NT2/D1 (cell line): ENCODE measurements around the gene NECTIN4.

Experiments used
- DNase-seq: peaks from one replicate; pipeline ENCODE4 v3.0.0-alpha.2; 2011; ENCODE audit warnings: low read depth, low spot score
- H3K27me3 ChIP-seq: 2 replicates; pipeline ENCODE4 v1.6.0; 2011; ENCODE audit warnings: mild to moderate bottlenecking; ENCODE audit not compliant: insufficient read length, insufficient read depth
- H3K36me3 ChIP-seq: 2 replicates; pipeline ENCODE4 v1.6.1; 2011; ENCODE audit warnings: mild to moderate bottlenecking, low read length, mixed read lengths; ENCODE audit not compliant: insufficient read depth, insufficient read length
- H3K4me1 ChIP-seq: 2 replicates; pipeline ENCODE4 v1.5.1; 2011; ENCODE audit not compliant: insufficient read depth, insufficient read length
- H3K4me3 ChIP-seq: 2 replicates; pipeline ENCODE4 v1.5.1; 2011; ENCODE audit warnings: low read depth; ENCODE audit not compliant: insufficient read length
- H3K9ac ChIP-seq: 2 replicates; pipeline ENCODE4 v1.6.0; 2011; ENCODE audit warnings: low read depth; ENCODE audit not compliant: insufficient read length
- H3K9me3 ChIP-seq: 2 replicates; pipeline ENCODE4 v1.5.1; 2011; ENCODE audit warnings: mild to moderate bottlenecking, low read length; ENCODE audit not compliant: insufficient read depth
- SUZ12 ChIP-seq: IDR thresholded peaks from 2 replicates; pipeline ENCODE4 v1.6.1; 2011; ENCODE audit not compliant: insufficient read length, insufficient read depth; ENCODE audit errors: extremely low read depth
- YY1 ChIP-seq: IDR thresholded peaks from 2 replicates; pipeline ENCODE4 v1.6.1; 2011; ENCODE audit not compliant: insufficient read length, insufficient read depth
- ZNF274 ChIP-seq: IDR thresholded peaks from 2 replicates; pipeline ENCODE4 v1.6.1; 2011; ENCODE audit warnings: mild to moderate bottlenecking, low read depth, low read length

Gene NECTIN4

DNA sequence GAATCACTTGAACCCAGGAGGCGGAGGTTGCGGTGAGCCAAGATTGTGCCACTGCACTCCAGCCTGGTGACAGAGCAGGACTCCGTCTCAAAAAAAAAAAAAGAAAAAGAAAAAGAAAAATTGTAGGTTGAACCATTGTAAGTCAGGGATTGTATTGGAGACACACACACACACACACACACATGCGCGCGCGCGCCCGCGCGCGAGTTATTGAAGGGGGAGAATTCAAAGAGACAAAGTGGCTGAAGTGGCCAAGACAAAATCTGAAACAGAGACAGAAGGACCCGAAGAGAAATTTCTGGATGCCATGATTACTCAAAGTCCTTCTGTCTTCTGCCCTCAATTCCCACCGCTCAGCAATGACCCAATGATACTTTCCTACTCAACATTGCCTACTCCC, 5.1 kb upstream of the NECTIN4 start:
- no peak for DNase-seq
- H3K4me1 ChIP-seq = peaks cover 3% of the 10 kb centered on the region
- H3K36me3 ChIP-seq = peaks cover 5% of the 10 kb centered on the region
- H3K4me3 ChIP-seq = no peak overlapping the region
- H3K9ac ChIP-seq = no peak overlapping the region
- TF ChIP-seq ZNF274 = no peak
- H3K9me3 ChIP-seq = no peaks in the 10 kb centered on the region
- H3K27me3 ChIP-seq = no peaks in the 10 kb centered on the region

DNA sequence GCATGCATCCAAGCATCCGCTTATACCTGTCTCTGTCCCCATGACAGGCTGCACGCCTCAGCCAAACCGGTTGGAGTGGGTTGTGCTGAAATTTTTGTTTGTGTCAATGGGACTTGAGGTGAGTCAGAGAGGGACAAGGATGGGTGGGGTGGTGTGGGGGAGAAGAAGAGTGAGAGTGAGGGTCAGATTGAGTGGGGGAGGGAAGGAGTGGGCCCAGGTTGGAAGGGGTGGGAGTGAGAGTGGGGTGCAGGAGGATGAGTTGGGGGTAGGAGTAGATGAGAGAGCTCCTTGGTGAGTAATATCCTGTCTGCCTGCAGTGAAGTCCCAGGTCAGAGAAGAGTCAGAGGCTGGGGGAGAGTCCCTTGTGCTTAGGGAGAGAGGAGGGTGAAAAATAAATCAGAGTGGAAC, 3.3 kb upstream of the NECTIN4 start:
- no peak for DNase-seq
- no peak for TF ChIP-seq SUZ12
- peaks cover 10% of the 10 kb centered on the region for H3K4me1 ChIP-seq

DNA sequence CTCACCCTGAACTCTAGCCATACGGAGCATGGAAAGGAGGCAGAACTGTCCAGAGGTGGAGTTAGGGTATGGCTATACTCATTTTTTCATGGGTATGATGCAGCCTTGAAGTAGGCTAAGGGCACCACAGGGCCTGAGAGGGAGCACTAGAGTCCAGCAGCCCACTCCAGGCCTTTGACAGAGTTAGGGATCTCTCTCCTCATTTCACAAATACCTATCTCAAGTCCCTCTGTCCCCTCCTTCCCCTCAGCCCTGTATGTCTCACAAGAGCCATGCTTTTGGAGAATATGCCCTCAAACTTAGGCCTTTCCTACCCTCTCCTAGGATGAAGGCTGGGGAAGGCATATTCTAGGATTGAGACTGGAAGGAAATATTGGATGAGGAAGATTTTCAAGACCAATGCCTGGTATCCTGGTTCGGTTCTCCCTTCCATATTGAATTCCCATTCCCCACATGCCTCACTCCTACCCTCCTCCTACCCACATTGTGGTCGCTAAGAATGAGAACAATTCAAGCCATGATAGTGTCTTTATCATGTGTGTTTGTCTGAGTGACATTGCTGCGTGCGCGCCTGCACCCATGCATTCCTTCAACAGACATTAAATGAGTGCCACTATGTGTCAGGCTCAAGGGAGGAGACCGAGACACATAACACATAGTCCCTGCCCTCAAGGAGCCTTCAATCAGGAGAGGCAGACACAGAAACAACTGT, 2.6 kb upstream of the NECTIN4 start:
- DNase-seq = no peak
- H3K9ac ChIP-seq = no peak overlapping the region
- TF ChIP-seq YY1 = no peak
- no peak for TF ChIP-seq ZNF274
- TF ChIP-seq SUZ12 = no peak
- no peaks in the 10 kb centered on the region for H3K9me3 ChIP-seq
- H3K27me3 ChIP-seq = no peaks in the 10 kb centered on the region
- peaks cover 10% of the 10 kb centered on the region for H3K4me1 ChIP-seq
- no peaks in the 10 kb centered on the region for H3K36me3 ChIP-seq
- H3K4me3 ChIP-seq = no peak overlapping the region

More for the DNA sequence above, 3.3 kb upstream of the NECTIN4 start:
- H3K9me3 ChIP-seq = no peaks in the 10 kb centered on the region
- no peaks in the 10 kb centered on the region for H3K27me3 ChIP-seq
- H3K36me3 ChIP-seq = no peaks in the 10 kb centered on the region
- H3K4me3 ChIP-seq = no peak overlapping the region
- H3K9ac ChIP-seq = no peak overlapping the region

DNA sequence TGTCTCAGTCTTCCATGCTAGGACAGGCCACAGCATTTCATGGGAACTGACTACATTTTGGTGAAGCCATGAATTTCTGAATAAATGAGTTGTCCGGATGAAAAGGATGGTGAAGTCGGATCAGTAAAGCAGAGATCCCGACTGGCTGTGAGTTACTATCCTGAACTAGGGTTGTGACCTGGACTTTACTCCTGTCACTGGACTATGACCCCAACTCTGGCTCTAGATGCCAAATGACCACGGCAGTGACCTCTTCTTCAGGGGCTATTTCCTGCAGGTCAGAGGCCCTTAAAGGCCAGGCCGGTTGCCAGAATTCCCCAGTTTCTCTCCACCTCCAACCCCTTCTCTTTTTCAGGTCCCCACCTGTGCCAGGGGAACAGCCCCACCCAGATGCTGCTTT, 1.7 kb upstream of the NECTIN4 start:
- no peak overlapping the region for H3K9ac ChIP-seq
- no peak for DNase-seq
- TF ChIP-seq ZNF274 (no peak), YY1 (no peak), SUZ12 (no peak)
- H3K9me3 ChIP-seq = no peaks in the 10 kb centered on the region
- no peaks in the 10 kb centered on the region for H3K36me3 ChIP-seq
- peaks cover 17% of the 10 kb centered on the region for H3K4me1 ChIP-seq
- H3K4me3 ChIP-seq = no peak overlapping the region
- H3K27me3 ChIP-seq = no peaks in the 10 kb centered on the region

DNA sequence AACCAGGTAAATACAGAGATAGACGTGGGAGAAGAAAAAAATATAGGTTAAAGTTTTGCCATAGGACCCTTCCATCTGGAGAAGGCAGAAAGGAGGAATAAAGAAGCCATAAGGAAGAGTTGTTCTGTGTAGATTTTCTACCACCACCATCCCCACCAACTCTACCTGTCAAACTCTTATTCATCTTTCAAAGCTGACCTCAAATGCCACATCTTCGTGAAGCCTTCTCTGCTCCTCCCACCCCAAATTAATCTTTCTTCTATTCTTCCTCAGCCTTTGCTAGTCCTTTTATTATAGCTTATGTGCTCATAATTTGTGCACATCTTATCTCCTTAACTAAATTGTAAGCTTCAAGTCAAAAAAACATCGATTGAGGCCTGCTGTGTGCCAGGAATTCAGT, 1.3 kb upstream of the NECTIN4 start:
- H3K36me3 ChIP-seq = no peaks in the 10 kb centered on the region
- TF ChIP-seq ZNF274 (no peak), SUZ12 (no peak)
- H3K4me1 ChIP-seq = peaks cover 20% of the 10 kb centered on the region
- DNase-seq = no peak
- H3K4me3 ChIP-seq = no peak overlapping the region
- no peaks in the 10 kb centered on the region for H3K27me3 ChIP-seq
- H3K9ac ChIP-seq = no peak overlapping the region
- H3K9me3 ChIP-seq = no peaks in the 10 kb centered on the region

DNA sequence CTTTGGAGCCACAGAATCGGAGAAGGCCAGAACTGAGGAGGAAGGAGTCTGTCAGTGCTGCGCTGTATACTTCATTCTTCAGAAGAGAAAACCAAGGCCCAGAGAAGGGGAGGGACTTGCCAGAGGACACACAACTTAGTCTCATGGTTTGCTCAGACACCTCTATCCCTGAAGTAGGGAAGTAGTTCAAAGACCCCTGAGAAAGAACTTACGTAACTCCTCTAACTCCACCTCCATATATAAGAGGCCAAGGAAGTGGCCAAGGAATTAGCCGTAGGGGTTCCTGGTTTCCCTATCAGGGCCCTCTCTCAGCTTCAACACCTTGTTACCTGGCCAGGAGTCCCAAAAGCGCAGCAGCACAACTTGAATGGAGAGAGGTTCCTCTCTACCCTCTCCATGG, 580 bp upstream of the NECTIN4 start:
- Histone ChIP-seq H3K4me1 (peaks cover 22% of the 10 kb centered on the region), H3K27me3 (no peaks in the 10 kb centered on the region), H3K36me3 (no peaks in the 10 kb centered on the region), H3K9me3 (no peaks in the 10 kb centered on the region), H3K4me3 (no peak overlapping the region), H3K9ac (no peak overlapping the region)
- no peak for DNase-seq
- no peak for TF ChIP-seq ZNF274
- TF ChIP-seq YY1 = no peak
- TF ChIP-seq SUZ12 = no peak

DNA sequence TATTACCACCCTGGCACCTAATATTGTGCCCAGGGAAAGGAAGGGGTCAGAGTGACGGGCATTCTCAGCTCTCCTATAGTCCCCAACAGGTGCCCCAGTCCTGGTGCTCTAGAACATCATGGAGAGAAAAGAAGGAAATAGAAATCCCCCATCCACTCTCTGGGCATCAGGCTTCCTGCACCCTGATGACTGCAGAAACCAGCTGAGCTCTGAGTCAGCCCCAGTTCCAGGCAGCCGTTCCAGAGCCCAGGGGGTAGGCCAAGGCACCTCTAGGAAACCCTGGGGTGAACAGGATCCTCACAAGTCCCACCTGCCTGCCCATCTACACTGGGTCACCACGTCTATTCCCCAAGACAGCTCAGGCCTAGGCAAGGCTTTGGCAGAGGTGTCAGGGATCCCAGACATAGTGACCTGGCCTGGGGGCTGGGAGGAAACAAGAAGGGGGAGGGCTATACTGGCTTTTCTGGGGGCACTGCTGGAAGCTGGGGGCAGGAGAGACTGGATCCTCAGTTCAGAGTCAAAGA, 709 bp downstream of the NECTIN4 start:
- Histone ChIP-seq H3K27me3 (no peaks in the 10 kb centered on the region), H3K4me1 (peaks cover 33% of the 10 kb centered on the region), H3K4me3 (no peak overlapping the region), H3K36me3 (no peaks in the 10 kb centered on the region), H3K9ac (no peak overlapping the region), H3K9me3 (no peaks in the 10 kb centered on the region)
- no peak for DNase-seq
- no peak for TF ChIP-seq SUZ12
- no peak for TF ChIP-seq YY1
- no peak for TF ChIP-seq ZNF274

DNA sequence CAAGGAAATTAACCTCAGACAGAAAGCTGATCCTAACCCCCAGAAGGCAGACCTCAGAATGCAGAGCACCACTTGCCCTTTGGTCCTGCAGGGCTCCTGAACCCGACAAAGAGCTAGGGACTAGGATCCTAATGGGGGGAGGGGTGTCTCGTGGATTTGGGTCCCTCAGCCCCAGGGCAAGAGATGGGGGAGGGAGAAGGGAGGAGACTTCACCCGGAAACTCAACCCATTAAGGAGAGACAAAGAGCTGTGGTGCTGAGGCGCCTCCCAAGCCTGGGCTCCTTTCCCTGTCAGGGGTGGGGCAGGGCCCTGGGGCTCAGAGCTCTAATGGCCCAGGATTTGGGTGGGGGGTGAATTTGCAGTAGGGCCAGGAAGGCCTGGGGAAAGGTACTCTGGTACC, 2.9 kb downstream of the NECTIN4 start:
- no peak overlapping the region for H3K4me3 ChIP-seq
- no peak overlapping the region for H3K9ac ChIP-seq
- DNase-seq = peak; percentile 36
- H3K9me3 ChIP-seq = no peaks in the 10 kb centered on the region
- H3K27me3 ChIP-seq = no peaks in the 10 kb centered on the region
- H3K4me1 ChIP-seq = peaks cover 43% of the 10 kb centered on the region
- TF ChIP-seq ZNF274 (no peak), YY1 (no peak), SUZ12 (no peak)
- H3K36me3 ChIP-seq = no peaks in the 10 kb centered on the region
